HG03457 (cell line): ENCODE results near the gene ITPR2.
"Not testable (repeated sequence)": the region's sequence is repeated elsewhere in the genome, so short reads cannot be mapped to it uniquely, and the experiment has no call there.

Experiments
- ATAC-seq: cut with Tn5 transposase; IDR thresholded peaks from one replicate; pipeline ENCODE4 v1.9.1; 2021; ENCODE audit warnings: moderate number of reproducible peaks; ENCODE audit not compliant: unreplicated experiment

ITPR2 gene

DNA sequence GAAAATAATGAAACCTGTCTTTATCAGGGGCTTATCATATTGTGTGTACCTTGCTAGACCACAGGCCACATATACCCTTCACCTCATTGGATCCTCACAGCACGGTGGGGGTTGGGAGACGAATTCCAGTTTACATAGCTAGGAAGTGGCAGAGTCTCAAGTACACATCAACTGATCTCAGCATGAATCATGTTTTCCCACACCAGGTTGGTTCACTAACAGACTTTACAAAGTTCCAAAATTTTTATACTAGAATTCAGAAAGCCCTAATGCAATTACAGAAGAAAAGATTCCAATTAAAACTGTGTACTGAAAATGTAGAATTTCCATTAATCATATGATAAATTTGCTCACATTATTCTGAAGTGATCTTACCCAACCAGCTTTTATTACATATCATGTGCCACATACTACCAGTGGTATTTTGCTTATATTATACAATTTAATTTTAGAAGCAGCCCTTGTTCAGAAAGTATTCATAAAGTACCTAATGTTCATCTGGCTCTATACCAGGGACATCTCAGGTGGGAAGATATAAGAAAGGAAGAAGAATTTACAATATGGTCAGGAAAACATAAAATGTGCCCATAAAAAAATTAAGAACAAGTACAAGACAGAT lies 196.2 kb downstream of the ITPR2 start:
- no peak for ATAC-seq

DNA sequence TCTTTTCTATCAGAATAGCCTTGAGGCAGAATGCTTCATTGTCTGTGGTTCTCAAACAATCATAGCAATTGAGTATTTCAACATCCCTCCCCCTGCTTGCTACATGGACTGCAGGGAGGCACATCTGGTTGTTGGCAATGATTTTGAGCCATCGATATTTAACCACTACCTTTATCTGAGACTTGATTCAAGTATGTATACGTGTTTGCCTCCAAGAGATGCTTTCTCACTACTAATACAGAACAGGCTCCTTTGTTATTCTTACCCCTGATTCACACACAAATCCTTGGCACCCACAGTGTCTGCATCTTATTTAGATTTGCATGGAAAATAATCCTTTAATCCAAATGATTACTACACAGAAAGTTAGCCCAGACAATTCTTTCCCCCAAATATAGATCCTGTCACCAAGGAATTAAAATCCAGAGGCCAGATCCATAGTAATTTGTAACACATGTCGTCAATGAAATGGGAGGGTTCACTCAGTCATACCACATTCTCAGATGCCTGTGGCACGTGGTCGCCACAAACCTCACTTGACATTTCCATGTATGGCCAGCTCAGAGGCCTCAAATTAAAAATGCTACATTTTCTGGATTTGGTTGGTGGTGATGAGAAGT lies 199.3 kb downstream of the ITPR2 start:
- no peak for ATAC-seq

DNA sequence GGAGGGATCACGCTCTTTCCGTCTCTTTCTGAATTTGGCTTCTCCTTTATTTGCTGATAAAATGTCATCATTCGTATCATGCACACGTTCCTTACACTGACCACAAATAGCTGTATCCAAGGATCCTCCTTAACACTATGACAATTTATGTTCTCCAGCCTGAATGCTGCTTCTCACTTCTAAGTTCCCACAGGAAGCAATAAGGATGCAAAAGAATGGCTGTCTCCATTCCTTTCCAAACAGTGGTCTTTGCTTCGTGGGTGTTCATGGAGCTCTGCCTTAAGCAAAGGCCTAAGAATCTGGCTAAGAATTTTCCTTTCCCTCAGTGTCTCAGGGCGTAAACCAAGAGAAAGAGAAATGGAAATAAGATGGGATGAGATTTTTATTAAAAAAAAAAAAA lies 200.2 kb downstream of the ITPR2 start:
- ATAC-seq = no peak

DNA sequence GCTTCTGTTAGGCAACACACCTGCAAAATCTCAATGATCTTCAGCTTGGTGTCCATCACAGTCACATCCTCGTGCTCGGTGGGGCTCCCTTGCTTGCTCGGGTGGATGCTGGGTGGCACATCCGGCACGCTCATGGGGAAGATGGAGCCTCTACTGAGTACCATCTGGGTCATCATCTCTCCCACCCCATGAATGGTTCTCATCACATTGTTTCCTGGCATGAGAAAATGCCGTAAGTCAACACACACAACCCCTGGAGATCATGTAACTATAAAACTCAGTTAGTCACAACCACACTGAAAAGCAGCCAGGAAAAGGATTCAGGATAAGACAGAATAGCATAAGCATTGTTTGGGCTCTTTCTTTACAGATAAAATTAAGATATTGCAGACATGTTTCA lies 201.1 kb downstream of the ITPR2 start:
- ATAC-seq = no peak

GRCh38 chr12:26630546-26631027 lies 202.4 kb downstream of the ITPR2 start:
- ATAC-seq = no peak

DNA sequence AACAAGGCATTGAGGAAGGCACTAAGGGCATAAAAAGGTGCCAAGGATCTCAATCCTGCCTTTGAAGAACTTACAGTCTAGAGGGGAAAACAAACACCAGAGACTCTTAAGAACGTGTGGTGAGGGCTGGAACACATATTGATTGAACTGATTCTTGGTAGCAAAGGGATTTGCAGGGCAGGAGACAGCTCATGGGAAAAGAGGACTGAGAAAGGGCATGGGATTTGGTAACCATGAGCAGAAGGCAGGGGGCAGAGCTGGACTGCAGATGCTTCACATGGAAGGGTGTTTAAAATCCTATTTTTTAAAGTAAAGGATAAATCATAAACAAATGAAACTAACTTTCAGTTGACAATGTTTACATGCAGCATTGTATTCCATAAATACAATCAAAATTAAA lies 203.1 kb downstream of the ITPR2 start:
- ATAC-seq = no peak

- ATAC-seq = no peak
Measured at GRCh38 chr12:26628234-26628633, 204.8 kb downstream of the ITPR2 start.

- no peak for ATAC-seq
Measured at GRCh38 chr12:26627335-26627734, 205.7 kb downstream of the ITPR2 start.

DNA sequence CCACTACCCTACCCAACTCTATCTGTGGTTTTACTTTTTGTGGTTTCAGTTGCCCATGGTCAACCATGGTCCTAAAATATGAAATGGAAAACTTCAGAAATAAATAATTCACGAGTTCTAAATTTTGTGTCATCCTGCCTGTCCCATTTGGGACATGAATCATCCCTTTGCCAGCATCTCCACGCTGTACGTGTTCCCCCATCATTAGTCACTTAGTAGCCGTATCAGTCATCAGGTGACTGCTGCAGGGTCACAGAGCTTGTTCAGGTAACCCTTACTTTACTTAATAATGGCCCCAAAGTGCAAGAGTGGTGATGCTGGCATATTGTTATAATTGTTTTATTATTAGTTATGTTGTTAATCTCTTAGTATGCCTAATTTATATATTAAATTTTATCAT lies 209.9 kb downstream of the ITPR2 start:
- no peak for ATAC-seq

DNA sequence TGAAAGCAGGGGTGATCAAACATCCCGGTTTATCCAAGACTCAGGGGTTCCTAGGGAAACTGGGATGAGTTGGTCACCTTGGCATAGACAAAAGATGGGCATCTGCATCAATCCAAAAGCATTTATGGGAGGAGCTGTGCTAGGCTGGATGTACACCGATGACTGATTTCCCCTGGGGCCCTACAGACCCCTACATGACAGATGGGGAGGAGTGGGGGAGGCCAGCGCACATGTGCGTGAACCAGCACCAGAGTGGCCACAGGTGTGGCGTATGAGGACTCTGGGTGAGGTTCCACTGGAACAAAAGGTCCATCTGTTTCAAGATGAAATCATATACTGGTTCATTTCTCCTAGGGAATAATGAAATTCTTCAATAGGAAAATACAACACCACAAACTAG lies 210.4 kb downstream of the ITPR2 start:
- ATAC-seq = no peak

DNA sequence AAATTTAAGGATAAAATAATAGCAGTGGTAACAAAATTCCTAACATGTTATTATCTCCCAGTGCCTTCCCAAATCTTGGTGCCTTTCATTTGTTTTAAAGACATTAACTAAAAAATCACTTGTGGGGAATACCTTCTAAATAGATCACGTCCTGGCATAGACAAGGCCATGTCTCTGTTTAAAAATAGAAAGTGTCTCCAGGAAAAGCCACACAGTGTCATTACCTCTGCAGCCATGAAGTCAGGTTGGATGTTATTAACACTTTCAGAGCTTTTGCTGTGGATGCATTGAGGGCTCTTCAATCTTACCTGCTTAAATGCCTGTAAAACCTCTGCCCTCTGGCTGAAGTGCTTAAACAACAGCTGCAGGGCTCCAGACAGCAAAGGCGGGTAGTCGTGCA lies 211.1 kb downstream of the ITPR2 start:
- no peak for ATAC-seq

- ATAC-seq = no peak
Measured at GRCh38 chr12:26620907-26621306, 212.1 kb downstream of the ITPR2 start.

DNA sequence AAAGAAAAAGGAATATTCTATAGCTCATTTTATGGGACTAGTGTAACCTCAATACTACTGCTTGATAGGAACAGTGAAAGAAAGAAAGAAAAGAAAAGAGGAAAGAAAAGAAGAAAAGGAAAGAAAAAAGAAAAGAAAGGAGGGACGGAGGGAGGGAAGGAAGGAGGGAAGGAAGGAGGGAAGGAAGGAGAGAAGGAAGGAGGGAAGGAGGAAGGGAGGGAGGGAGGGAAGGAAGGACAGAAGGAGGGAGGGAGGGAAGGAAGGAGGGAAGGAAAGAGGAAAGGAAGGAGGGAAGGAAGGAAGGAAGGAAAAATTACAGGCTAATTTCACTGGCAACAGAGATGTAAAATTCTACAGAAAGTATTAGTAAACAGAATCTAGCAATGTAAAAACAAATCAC lies 215.5 kb downstream of the ITPR2 start:
- no peak for ATAC-seq

DNA sequence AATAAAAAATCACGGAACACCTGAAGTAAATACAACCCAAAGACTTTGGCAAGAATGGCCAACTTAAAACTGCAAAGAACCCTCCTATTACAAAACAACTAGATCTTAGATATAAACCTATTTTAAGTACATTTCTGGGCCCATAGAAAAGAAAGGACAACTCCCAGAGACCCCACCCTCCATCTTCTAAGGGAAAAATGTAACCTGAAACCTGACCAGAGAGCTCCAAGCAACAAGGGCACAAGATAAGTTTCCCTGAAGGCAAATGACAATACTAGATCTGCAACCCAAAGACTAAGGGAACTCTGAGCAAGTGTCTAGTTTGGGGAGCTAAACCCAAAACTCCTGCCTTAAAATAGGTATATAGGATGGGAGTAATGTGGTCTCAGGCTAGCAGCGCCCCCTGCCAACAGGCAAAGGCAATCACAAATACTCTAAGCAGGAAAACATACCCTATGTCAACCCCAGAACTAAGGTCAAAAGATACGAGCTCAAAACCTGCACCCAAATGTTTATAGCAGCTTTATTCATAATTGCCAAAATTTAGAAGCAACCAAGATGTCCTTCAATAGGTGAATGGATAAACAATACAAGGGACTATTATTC lies 218.9 kb downstream of the ITPR2 start:
- ATAC-seq = no peak

DNA sequence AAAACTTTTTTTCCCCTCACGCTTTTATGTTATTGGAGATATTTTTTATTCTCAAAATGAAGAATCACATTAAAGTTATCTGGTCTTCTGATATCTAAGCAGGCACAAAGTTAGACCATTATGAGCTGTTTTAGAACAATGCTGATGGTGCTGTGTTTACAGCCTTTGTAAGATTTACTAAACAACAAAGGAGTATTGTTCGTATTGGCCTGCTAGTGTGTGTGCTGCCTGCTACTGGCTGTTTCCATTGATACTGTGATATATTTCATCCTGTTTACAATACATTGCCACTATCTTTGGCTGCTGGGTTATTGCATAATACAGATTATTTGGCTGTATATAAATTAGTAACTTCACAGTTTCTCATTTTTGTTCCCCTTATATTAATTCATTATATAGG lies 220.8 kb downstream of the ITPR2 start:
- no peak for ATAC-seq

- ATAC-seq = no peak
Measured at GRCh38 chr12:26611598-26611997, 221.4 kb downstream of the ITPR2 start.

DNA sequence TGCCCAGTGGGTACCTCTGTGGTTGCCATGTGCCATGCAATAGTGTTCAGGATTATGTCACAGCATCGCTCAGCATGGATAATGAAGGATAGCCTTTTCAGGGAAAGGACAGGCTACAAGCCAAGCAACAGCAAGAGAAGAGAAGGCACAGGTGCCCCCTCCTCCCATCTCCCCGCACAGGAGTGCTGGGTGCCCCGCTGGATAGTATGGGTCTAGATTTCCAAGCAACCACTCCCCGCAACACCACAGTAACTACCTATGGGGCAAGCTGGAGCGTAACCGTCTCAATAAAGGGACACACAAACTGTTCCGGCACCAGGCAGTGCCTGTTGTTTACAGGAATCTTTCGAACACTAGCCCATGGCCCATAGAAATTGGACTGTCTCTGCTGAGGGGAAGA lies 222.2 kb downstream of the ITPR2 start:
- no peak for ATAC-seq

- ATAC-seq = no peak
Measured at GRCh38 chr12:26609986-26610385, 223.0 kb downstream of the ITPR2 start.

DNA sequence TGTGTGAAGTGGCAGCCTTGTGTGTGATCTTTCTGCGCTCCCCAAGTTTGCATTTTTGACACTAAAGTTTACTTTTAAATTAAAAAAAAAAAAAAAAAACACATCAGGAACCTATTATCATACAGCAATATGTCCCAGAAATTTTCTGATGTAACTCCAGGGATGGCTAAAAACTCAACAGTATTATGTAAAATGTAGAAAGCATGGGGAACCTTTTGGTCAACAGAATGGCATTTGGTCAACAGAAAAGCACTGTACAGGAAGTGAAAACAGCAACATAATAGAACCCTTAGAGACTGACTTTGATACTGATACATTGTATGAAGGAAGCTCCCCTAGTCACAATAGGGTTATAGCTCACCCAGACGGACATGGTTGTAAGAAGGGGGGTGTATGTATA lies 224.3 kb downstream of the ITPR2 start:
- ATAC-seq = no peak

- no peak for ATAC-seq
Measured at GRCh38 chr12:26608273-26608672, 224.7 kb downstream of the ITPR2 start.

DNA sequence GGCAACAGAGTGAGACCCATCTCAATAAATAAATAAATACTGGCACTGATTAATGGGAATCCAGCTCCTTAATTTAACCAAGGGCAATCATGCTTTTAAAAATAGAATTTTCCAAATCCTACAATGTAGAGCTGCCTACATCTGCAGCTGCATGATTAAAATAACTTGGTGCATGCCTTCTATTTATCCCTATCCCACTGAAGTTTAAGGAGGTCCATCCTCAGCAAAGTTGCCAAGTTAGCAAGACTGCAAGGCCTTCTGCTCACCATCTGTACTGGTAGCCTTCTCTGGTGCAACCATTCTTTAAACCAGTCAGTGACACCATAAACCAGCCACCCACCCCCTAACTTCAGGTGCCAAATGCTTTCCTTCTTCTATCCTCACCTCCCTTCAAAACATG lies 226.1 kb downstream of the ITPR2 start:
- ATAC-seq = no peak

GRCh38 chr12:26604813-26605212 lies 228.2 kb downstream of the ITPR2 start:
- ATAC-seq = not testable (repeated sequence)
